Measurements from ENCODE around the gene ASB6. TPM values are rescaled to one million over a fixed set of nuclear protein-coding genes. Genes with fewer than 3 reads are reported as not detected.

ASB6 gene
- total and polyA plus RNA-seq, 7 experiments from 2014 or later: 18.5 to 40.9 (median 28.1) TPM

DNA sequence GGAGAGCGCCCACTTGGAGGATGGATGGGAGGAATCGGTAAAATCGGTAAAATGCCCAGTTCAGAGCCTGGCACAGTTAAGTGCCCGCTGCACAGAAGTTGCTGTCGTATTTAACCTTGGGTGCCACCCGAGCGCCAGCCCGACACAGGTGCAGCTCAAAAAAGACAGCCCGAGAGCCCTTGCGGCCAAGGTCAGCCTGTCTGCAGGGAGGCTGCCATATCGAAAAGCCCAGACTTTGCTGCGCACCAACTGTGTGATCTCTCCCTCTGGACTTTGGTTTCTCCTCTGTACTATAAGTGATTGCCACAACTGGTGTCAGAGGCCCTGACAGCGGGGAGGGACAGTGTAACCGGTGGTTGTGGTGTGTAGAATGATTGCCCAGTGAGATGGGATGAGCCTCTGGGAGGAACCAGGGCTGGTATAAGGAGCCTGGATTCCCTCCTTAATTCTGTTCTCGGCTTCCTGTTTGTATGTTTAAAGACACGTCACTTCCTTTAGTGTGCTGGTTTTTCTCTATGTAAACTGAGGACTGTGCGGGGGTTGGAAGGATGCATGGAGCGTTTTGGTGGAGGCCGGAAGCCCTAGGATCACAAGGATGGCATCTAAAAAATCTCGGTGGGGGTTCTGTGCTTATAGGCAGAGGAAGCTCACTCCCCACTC lies 15.2 kb downstream of the ASB6 start:
- H3K27me3 Mint-ChIP-seq: peaks cover 0 to 12% (median 4%) of the 10 kb centered on the region in 5 donors
- H3K36me3 Mint-ChIP-seq: peaks cover 0 to 1% (median 0%) of the 10 kb centered on the region in 5 donors
- CTCF ChIA-PET: interaction anchor here (0.7 to 4.8 kb wide), 6 partner anchors 13 to 501 kb away, joined by 3 to 58 read pairs (median 7); no protein-coding TSS in a partner anchor
- H3K27ac Mint-ChIP-seq: peak overlapping the region; percentile 88 to 99 (median 94)
- intact Hi-C loops (cut with micrococcal nuclease): loop anchor here (1.0 to 10.0 kb wide), 10 partner anchors 16 to 590 kb away; partner anchors contain the start of genes ASB6 (in 2 of the 2), CRAT (in 1 of the 2), DOLPP1 (in 1 of the 2) and IER5L (in 1 of the 2)
- H3K27me3 ChIP-seq (ENCODE audit: control insufficient read depth in 2 of 2, insufficient read depth in 2 of 2, low read length in 2 of 2): no peaks in the 10 kb centered on the region
- peaks cover 39 to 68% (median 65%) of the 10 kb centered on the region in 7 donors for H3K4me1 Mint-ChIP-seq
- POLR2A ChIA-PET: interaction anchor here (1.1 to 5.6 kb wide), 8 partner anchors 10 to 488 kb away, joined by 5 to 35 read pairs (median 8); partner anchors contain the start of genes ASB6 and IER5L
- peak overlapping the region; percentile 85 to 95 (median 88) for H3K4me3 Mint-ChIP-seq
- ATAC-seq (peak; percentile 26), DNase-seq (peak in 6 of 9 donors; percentile 31 to 51 (median 42))
- no peaks in the 10 kb centered on the region for H3K9me3 ChIP-seq (ENCODE audit: control insufficient read depth in 2 of 3, low read length in 3 of 3)
- H3K4me3 ChIP-seq (ENCODE audit: low read length): peak overlapping the region; percentile 85
- H3K27ac ChIP-seq (ENCODE audit: low read depth, low read length): peak overlapping the region; percentile 89
- H3K9me3 Mint-ChIP-seq: peaks cover 0 to 4% (median 0%) of the 10 kb centered on the region in 11 donors
- H3K4me1 ChIP-seq (ENCODE audit: control insufficient read depth in 2 of 2, insufficient read depth in 2 of 2, low read length in 2 of 2): peaks cover 27 to 42% of the 10 kb centered on the region in 2 donors
- peaks cover 0 to 17% (median 0%) of the 10 kb centered on the region in 3 experiments for H3K36me3 ChIP-seq (ENCODE audit: control insufficient read depth in 2 of 3, insufficient read depth in 3 of 3, low read length in 3 of 3)

DNA sequence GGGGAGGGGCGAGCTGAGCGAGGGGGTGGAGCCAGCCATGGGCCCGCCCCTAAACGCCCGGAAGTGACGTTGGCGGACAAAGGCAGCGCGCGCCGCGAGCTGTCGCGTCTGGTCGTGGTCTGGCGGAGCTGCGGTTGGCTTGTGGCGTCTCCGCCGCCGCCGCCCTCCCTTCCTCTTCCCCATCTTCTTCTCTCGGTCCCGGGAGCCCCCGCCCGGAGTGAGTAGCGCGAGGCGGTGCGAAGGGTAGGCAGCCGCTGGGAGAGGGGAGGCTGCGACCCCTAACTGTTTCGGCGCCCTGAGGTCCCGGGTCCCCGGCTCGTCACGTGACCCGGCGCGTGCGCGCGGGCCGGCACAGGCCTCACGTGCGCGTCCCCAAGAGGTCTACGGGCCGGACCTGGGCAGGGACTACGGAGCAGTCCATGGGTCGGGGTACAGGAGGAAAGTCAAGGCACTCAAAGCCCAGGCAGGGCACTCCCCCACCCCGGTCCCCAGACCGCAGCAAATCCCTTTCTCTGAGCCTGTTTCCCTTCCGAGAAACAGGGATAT lies 15.8 kb downstream of the ASB6 start, which contains the start of gene NTMT1:
Gene NTMT1 (plus strand): TSS at position 85 of the 546 bp plus-strand sequence. CDS start 6,541 bp downstream, outside the sequence.
- H3K4me1 Mint-ChIP-seq: peaks cover 33 to 63% (median 59%) of the 10 kb centered on the region in 7 donors
- ATAC-seq: peak; percentile 93
- no peaks in the 10 kb centered on the region for H3K27me3 ChIP-seq (ENCODE audit: control insufficient read depth in 2 of 2, insufficient read depth in 2 of 2, low read length in 2 of 2)
- peak; percentile 88 to 94 (median 90) for DNase-seq
- intact Hi-C loops (cut with micrococcal nuclease): loop anchor here (1.0 to 10.0 kb wide), 10 partner anchors 16 to 590 kb away; partner anchors contain the start of genes ASB6 (in 2 of the 2), CRAT (in 1 of the 2), DOLPP1 (in 1 of the 2) and IER5L (in 1 of the 2)
- CTCF ChIA-PET: interaction anchor here (0.6 to 4.8 kb wide), 11 partner anchors 14 to 502 kb away, joined by 3 to 58 read pairs (median 4); no protein-coding TSS in a partner anchor
- peak within 1 kb of the TSS; percentile 88 to 99 (median 94) for H3K27ac Mint-ChIP-seq
- H3K4me1 ChIP-seq (ENCODE audit: control insufficient read depth in 2 of 2, insufficient read depth in 2 of 2, low read length in 2 of 2): peaks cover 27 to 42% of the 10 kb centered on the region in 2 donors
- peak within 1 kb of the TSS; percentile 85 for H3K4me3 ChIP-seq (ENCODE audit: low read length)
- peaks cover 4 to 18% (median 7%) of the 10 kb centered on the region in 5 donors for H3K27me3 Mint-ChIP-seq
- H3K9me3 Mint-ChIP-seq: peaks cover 0 to 4% (median 0%) of the 10 kb centered on the region in 11 donors
- H3K9me3 ChIP-seq (ENCODE audit: control insufficient read depth in 2 of 3, low read length in 3 of 3): no peaks in the 10 kb centered on the region
- peak within 1 kb of the TSS; percentile 85 to 95 (median 88) for H3K4me3 Mint-ChIP-seq
- H3K36me3 Mint-ChIP-seq: peaks cover 0 to 1% (median 0%) of the 10 kb centered on the region in 5 donors
- peaks cover 0 to 11% (median 0%) of the 10 kb centered on the region in 3 experiments for H3K36me3 ChIP-seq (ENCODE audit: control insufficient read depth in 2 of 3, insufficient read depth in 3 of 3, low read length in 3 of 3)
- POLR2A ChIA-PET: interaction anchor here (0.9 to 5.6 kb wide), 9 partner anchors 14 to 487 kb away, joined by 3 to 35 read pairs (median 6); partner anchors contain the start of genes ASB6 and IER5L
- peak within 1 kb of the TSS; percentile 89 for H3K27ac ChIP-seq (ENCODE audit: low read depth, low read length)

DNA sequence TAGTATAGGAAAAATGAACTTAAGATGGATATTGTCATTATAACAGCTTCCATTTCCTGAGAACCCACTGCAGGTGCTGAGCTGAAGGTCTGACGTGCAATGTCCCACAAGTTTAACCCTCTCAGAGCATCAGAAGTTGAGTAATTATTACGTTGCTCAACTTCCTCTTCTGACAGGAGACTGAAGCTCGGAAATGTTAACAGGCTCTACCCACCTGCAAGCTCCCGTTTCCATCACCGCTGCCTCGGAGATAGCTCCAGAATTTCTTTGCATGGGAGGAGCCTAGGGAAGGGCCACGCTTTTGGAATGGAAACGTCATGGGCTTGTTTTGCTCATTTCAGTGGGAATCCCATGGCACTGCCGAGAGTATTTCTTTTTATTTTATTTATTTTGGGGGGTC lies 17.0 kb downstream of the ASB6 start:
- peak overlapping the region; percentile 23 for H3K4me3 ChIP-seq (ENCODE audit: low read length)
- Mint-ChIP-seq H3K4me1 (peaks cover 26 to 57% (median 52%) of the 10 kb centered on the region in 7 donors), H3K4me3 (peak overlapping the region; percentile 85 to 95 (median 88)), H3K9me3 (peaks cover 0 to 4% (median 0%) of the 10 kb centered on the region in 11 donors), H3K27me3 (peaks cover 8 to 23% (median 12%) of the 10 kb centered on the region in 5 donors), H3K27ac (peak overlapping the region; percentile 77 to 99 (median 94)), H3K36me3 (peaks cover 0 to 1% (median 0%) of the 10 kb centered on the region in 5 donors)
- CTCF ChIA-PET: interaction anchor here (0.6 to 4.8 kb wide), 20 partner anchors 11 to 514 kb away, joined by 3 to 58 read pairs (median 5); partner anchors contain the start of gene PTPA
- DNase-seq (peak in 6 of 9 donors; percentile 55 to 78 (median 64)), ATAC-seq (peak; percentile 28)
- peaks cover 0 to 7% of the 10 kb centered on the region in 2 donors for H3K27me3 ChIP-seq (ENCODE audit: control insufficient read depth in 2 of 2, insufficient read depth in 2 of 2, low read length in 2 of 2)
- peak overlapping the region; percentile 57 for H3K27ac ChIP-seq (ENCODE audit: low read depth, low read length)
- intact Hi-C loops (cut with micrococcal nuclease): loop anchor here (1.0 to 10.0 kb wide), 8 partner anchors 14 to 486 kb away; partner anchors contain the start of gene TOR1B (in 1 of the 2)
- H3K36me3 ChIP-seq (ENCODE audit: control insufficient read depth in 2 of 3, insufficient read depth in 3 of 3, low read length in 3 of 3): peaks cover 0 to 6% (median 0%) of the 10 kb centered on the region in 3 experiments
- H3K9me3 ChIP-seq (ENCODE audit: control insufficient read depth in 2 of 3, low read length in 3 of 3): no peaks in the 10 kb centered on the region
- POLR2A ChIA-PET: interaction anchor here (0.6 to 5.6 kb wide), 11 partner anchors 9 to 738 kb away, joined by 3 to 35 read pairs (median 6); partner anchors contain the start of genes ASB6 and PTPA
- H3K4me1 ChIP-seq (ENCODE audit: control insufficient read depth in 2 of 2, insufficient read depth in 2 of 2, low read length in 2 of 2): peaks cover 27 to 48% of the 10 kb centered on the region in 2 donors

DNA sequence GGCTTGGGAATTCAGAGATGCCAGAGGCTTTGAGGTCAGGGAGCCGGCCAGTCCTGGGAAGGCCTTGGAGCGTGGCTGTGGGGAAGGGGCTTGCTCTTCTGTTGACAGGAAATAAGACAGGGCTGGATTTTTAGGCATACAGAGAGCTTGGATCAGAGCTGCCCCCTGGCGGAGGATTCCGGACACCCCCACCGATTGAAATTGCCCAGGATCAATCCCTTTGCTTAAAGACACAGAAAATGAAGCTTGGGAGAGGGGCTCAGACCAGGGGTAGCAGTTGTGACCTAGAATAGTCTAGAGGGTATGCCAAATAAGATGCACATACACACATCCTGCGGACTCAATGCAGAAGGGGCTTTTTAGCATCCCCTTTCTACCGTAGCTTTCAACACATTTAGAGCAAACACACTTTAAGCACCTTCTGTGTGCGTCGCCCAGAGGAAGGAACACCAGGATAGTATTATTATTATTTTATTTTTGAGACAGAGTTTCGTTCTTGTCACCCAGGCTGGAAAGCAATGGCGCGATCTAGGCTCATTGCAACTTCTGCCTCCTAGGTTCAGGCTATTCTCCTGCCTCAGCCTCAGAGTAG lies 17.7 kb downstream of the ASB6 start:
- peak overlapping the region; percentile 77 to 99 (median 94) for H3K27ac Mint-ChIP-seq
- H3K27me3 ChIP-seq (ENCODE audit: control insufficient read depth in 2 of 2, insufficient read depth in 2 of 2, low read length in 2 of 2): peaks cover 0 to 14% of the 10 kb centered on the region in 2 donors
- H3K4me1 Mint-ChIP-seq: peaks cover 26 to 53% (median 48%) of the 10 kb centered on the region in 7 donors
- CTCF ChIA-PET: interaction anchor here (0.5 to 4.8 kb wide), 24 partner anchors 9 to 513 kb away, joined by 3 to 58 read pairs (median 4); partner anchors contain the start of gene PTPA
- peaks cover 9 to 27% (median 17%) of the 10 kb centered on the region in 5 donors for H3K27me3 Mint-ChIP-seq
- peaks cover 0 to 1% (median 0%) of the 10 kb centered on the region in 5 donors for H3K36me3 Mint-ChIP-seq
- intact Hi-C loops (cut with micrococcal nuclease): loop anchor here (1.0 to 10.0 kb wide), 4 partner anchors 13 to 485 kb away; no protein-coding TSS in a partner anchor
- peak overlapping the region; percentile 57 for H3K27ac ChIP-seq (ENCODE audit: low read depth, low read length)
- no peaks in the 10 kb centered on the region for H3K9me3 ChIP-seq (ENCODE audit: control insufficient read depth in 2 of 3, low read length in 3 of 3)
- peaks cover 25 to 41% of the 10 kb centered on the region in 2 donors for H3K4me1 ChIP-seq (ENCODE audit: control insufficient read depth in 2 of 2, insufficient read depth in 2 of 2, low read length in 2 of 2)
- H3K4me3 Mint-ChIP-seq: peak overlapping the region; percentile 74 to 95 (median 88)
- POLR2A ChIA-PET: interaction anchor here (0.5 to 5.6 kb wide), 13 partner anchors 13 to 603 kb away, joined by 3 to 35 read pairs (median 5); partner anchors contain the start of genes ASB6, IER5L and PTPA
- no peak for ATAC-seq
- H3K4me3 ChIP-seq (ENCODE audit: low read length): no peak overlapping the region
- peaks cover 0 to 6% (median 0%) of the 10 kb centered on the region in 3 experiments for H3K36me3 ChIP-seq (ENCODE audit: control insufficient read depth in 2 of 3, insufficient read depth in 3 of 3, low read length in 3 of 3)
- peaks cover 0 to 4% (median 0%) of the 10 kb centered on the region in 11 donors for H3K9me3 Mint-ChIP-seq
- DNase-seq: peak; percentile 51 to 76 (median 61)

GRCh38 chr9:129623331-129623730 lies 18.6 kb downstream of the ASB6 start:
- CTCF ChIA-PET: interaction anchor here (1.1 to 4.8 kb wide), 10 partner anchors 9 to 492 kb away, joined by 3 to 58 read pairs (median 8); no protein-coding TSS in a partner anchor
- Histone ChIP-seq H3K9me3 (ENCODE audit: control insufficient read depth in 2 of 3, low read length in 3 of 3) (no peaks in the 10 kb centered on the region), H3K4me1 (ENCODE audit: control insufficient read depth in 2 of 2, insufficient read depth in 2 of 2, low read length in 2 of 2) (peaks cover 18 to 35% of the 10 kb centered on the region in 2 donors), H3K36me3 (ENCODE audit: control insufficient read depth in 2 of 3, insufficient read depth in 3 of 3, low read length in 3 of 3) (peaks cover 0 to 6% (median 0%) of the 10 kb centered on the region in 3 experiments), H3K27me3 (ENCODE audit: control insufficient read depth in 2 of 2, insufficient read depth in 2 of 2, low read length in 2 of 2) (peaks cover 0 to 14% of the 10 kb centered on the region in 2 donors), H3K4me3 (ENCODE audit: low read length) (no peak overlapping the region), H3K27ac (ENCODE audit: low read depth, low read length) (no peak overlapping the region)
- DNase-seq (no peak), ATAC-seq (no peak)
- Mint-ChIP-seq H3K36me3 (peaks cover 0 to 6% (median 0%) of the 10 kb centered on the region in 5 donors), H3K27ac (peak overlapping the region in 5 of 9 donors; percentile 8 to 69 (median 45)), H3K4me1 (peaks cover 21 to 48% (median 46%) of the 10 kb centered on the region in 7 donors), H3K4me3 (no peak overlapping the region), H3K27me3 (peaks cover 16 to 31% (median 22%) of the 10 kb centered on the region in 5 donors), H3K9me3 (peaks cover 0 to 5% (median 0%) of the 10 kb centered on the region in 11 donors)
- POLR2A ChIA-PET: interaction anchor here (1.0 to 5.6 kb wide), 3 partner anchors 12 to 485 kb away, joined by 5 to 35 read pairs (median 7); no protein-coding TSS in a partner anchor
- intact Hi-C loops (cut with micrococcal nuclease): loop anchor here in 1 of 2 donors (10.0 kb wide), 1 partner anchor 241 kb away; no protein-coding TSS in a partner anchor

All from naive thymus-derived CD4-positive, alpha-beta T cell (primary cell).